ENCODE measurements around the gene TFR2. TPM values are rescaled to one million over a fixed set of nuclear protein-coding genes. Genes with fewer than 3 reads are reported as not detected.
A peak's percentile ranks its signal among the peaks of the same experiment; 100 is the strongest.

TFR2 gene
- total RNA-seq, 1 donor from 2014 or later: 0.13 TPM

- peak; percentile 52 for ATAC-seq (ENCODE audit: poor library complexity)
- DNase-seq: peak; percentile 87
- intact Hi-C loops (cut with DNase I): loop anchor here (5.0 kb wide), 1 partner anchor 89 kb away; the partner anchor contains the start of gene GIGYF1
Observed at GRCh38 chr7:100602889-100603725, 38.2 kb downstream of the TFR2 start.

- ATAC-seq (ENCODE audit: poor library complexity) (no peak), DNase-seq (no peak)
- intact Hi-C loops (cut with DNase I): loop anchor here (5.0 kb wide), 1 partner anchor 92 kb away; the partner anchor contains the start of gene GIGYF1
Observed at GRCh38 chr7:100600730-100601038, 40.7 kb downstream of the TFR2 start.

- intact Hi-C loops (cut with DNase I): loop anchor here (5.0 kb wide), 1 partner anchor 92 kb away; the partner anchor contains the start of gene GIGYF1
- ATAC-seq (ENCODE audit: poor library complexity) (no peak), DNase-seq (no peak)
Observed at GRCh38 chr7:100599911-100600729, 41.2 kb downstream of the TFR2 start.

GRCh38 chr7:100598425-100598824 is 42.9 kb downstream of the TFR2 start:
- ATAC-seq (ENCODE audit: poor library complexity): no peak
- intact Hi-C loops (cut with DNase I): no loop called here
- no peak for DNase-seq

GRCh38 chr7:100595188-100595587 is 46.2 kb downstream of the TFR2 start:
- no peak for DNase-seq
- no peak for ATAC-seq (ENCODE audit: poor library complexity)
- intact Hi-C loops (cut with DNase I): no loop called here

GRCh38 chr7:100591596-100591995 is 49.8 kb downstream of the TFR2 start:
- DNase-seq (no peak), ATAC-seq (ENCODE audit: poor library complexity) (no peak)
- intact Hi-C loops (cut with DNase I): no loop called here

GRCh38 chr7:100590077-100590737 is 51.1 kb downstream of the TFR2 start:
- DNase-seq (peak; percentile 68), ATAC-seq (ENCODE audit: poor library complexity) (no peak)
- intact Hi-C loops (cut with DNase I): no loop called here

- no peak for DNase-seq
- intact Hi-C loops (cut with DNase I): no loop called here
- ATAC-seq (ENCODE audit: poor library complexity): no peak
Observed at GRCh38 chr7:100589341-100589947, 51.9 kb downstream of the TFR2 start.

- ATAC-seq (ENCODE audit: poor library complexity) (no peak), DNase-seq (no peak)
- intact Hi-C loops (cut with DNase I): no loop called here
Observed at GRCh38 chr7:100588438-100588837, 52.9 kb downstream of the TFR2 start.

- intact Hi-C loops (cut with DNase I): no loop called here
- DNase-seq (peak; percentile 100), ATAC-seq (ENCODE audit: poor library complexity) (peak; percentile 91)
Observed at GRCh38 chr7:100586266-100587025, 54.9 kb downstream of the TFR2 start, which contains the start of gene FBXO24. Gene FBXO24 (plus strand): TSS chr7:100586328. CDS start chr7:100586626, 298 bp downstream.

- intact Hi-C loops (cut with DNase I): no loop called here
- ATAC-seq (ENCODE audit: poor library complexity) (peak; percentile 28), DNase-seq (no peak)
Observed at GRCh38 chr7:100585511-100586265, 55.7 kb downstream of the TFR2 start, which contains the start of gene LRCH4. Gene LRCH4 (minus strand): TSS chr7:100586129. CDS start chr7:100586100, 29 bp downstream.

- DNase-seq (peak; percentile 56), ATAC-seq (ENCODE audit: poor library complexity) (peak; percentile 0)
- intact Hi-C loops (cut with DNase I): no loop called here
Observed at GRCh38 chr7:100584683-100585510, 56.5 kb downstream of the TFR2 start.

GRCh38 chr7:100584054-100584682 is 57.2 kb downstream of the TFR2 start:
- ATAC-seq (ENCODE audit: poor library complexity): no peak
- DNase-seq: no peak
- intact Hi-C loops (cut with DNase I): no loop called here

GRCh38 chr7:100583132-100584053 is 58.0 kb downstream of the TFR2 start:
- ATAC-seq (ENCODE audit: poor library complexity) (no peak), DNase-seq (peak; percentile 80)
- intact Hi-C loops (cut with DNase I): no loop called here

GRCh38 chr7:100582650-100583049 is 58.7 kb downstream of the TFR2 start:
- intact Hi-C loops (cut with DNase I): no loop called here
- DNase-seq (no peak), ATAC-seq (ENCODE audit: poor library complexity) (no peak)
